ENCODE data around the gene ATN1. TPM values are rescaled to one million over a fixed set of nuclear protein-coding genes. Genes with fewer than 3 reads are reported as not detected.

Gene ATN1, protein sequence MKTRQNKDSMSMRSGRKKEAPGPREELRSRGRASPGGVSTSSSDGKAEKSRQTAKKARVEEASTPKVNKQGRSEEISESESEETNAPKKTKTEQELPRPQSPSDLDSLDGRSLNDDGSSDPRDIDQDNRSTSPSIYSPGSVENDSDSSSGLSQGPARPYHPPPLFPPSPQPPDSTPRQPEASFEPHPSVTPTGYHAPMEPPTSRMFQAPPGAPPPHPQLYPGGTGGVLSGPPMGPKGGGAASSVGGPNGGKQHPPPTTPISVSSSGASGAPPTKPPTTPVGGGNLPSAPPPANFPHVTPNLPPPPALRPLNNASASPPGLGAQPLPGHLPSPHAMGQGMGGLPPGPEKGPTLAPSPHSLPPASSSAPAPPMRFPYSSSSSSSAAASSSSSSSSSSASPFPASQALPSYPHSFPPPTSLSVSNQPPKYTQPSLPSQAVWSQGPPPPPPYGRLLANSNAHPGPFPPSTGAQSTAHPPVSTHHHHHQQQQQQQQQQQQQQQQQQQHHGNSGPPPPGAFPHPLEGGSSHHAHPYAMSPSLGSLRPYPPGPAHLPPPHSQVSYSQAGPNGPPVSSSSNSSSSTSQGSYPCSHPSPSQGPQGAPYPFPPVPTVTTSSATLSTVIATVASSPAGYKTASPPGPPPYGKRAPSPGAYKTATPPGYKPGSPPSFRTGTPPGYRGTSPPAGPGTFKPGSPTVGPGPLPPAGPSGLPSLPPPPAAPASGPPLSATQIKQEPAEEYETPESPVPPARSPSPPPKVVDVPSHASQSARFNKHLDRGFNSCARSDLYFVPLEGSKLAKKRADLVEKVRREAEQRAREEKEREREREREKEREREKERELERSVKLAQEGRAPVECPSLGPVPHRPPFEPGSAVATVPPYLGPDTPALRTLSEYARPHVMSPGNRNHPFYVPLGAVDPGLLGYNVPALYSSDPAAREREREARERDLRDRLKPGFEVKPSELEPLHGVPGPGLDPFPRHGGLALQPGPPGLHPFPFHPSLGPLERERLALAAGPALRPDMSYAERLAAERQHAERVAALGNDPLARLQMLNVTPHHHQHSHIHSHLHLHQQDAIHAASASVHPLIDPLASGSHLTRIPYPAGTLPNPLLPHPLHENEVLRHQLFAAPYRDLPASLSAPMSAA (N-terminal part only)
- total RNA-seq (2022; extraction: Qiagen RNA extraction; ENCODE audit: low read depth), result 54.4 to 77.3 TPM (median 73.9 TPM) in 5 replicates

DNA sequence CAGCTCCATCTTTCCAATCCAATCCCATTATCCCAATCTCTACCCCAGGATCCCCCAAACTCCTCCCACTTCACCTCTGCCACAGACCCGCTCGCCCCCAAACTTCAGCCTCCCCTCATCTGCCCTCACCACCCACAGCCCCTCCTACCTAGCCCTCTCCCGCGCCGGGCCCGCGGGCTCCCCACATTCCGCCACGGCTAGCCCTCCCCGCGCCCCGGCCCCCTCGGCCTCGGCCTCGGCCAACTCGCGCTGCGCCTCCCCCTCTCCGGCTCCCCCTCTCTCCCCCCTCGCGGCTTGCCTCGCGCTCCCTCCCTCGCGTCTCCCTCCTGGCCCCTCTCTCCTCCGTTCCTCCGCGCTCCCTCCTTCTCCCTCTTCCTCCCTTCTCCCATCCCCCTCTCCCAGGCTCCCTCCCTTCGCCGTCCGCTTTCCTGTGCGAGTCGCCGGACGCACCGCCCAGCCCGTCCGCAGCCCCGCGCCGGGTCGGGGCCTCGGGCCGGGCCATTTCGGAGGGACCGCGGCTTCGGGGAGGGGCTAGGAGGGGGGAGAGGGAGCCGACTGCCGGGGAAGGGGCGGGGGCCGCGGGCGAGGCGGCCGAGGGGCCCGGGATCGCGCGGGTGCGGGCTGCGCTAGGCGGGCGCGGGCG lies at the start of gene ATN1:
ATN1 (plus strand) TSS at position 581 of the 643 bp plus-strand sequence. CDS start 6,043 bp downstream, outside the sequence.

DNA sequence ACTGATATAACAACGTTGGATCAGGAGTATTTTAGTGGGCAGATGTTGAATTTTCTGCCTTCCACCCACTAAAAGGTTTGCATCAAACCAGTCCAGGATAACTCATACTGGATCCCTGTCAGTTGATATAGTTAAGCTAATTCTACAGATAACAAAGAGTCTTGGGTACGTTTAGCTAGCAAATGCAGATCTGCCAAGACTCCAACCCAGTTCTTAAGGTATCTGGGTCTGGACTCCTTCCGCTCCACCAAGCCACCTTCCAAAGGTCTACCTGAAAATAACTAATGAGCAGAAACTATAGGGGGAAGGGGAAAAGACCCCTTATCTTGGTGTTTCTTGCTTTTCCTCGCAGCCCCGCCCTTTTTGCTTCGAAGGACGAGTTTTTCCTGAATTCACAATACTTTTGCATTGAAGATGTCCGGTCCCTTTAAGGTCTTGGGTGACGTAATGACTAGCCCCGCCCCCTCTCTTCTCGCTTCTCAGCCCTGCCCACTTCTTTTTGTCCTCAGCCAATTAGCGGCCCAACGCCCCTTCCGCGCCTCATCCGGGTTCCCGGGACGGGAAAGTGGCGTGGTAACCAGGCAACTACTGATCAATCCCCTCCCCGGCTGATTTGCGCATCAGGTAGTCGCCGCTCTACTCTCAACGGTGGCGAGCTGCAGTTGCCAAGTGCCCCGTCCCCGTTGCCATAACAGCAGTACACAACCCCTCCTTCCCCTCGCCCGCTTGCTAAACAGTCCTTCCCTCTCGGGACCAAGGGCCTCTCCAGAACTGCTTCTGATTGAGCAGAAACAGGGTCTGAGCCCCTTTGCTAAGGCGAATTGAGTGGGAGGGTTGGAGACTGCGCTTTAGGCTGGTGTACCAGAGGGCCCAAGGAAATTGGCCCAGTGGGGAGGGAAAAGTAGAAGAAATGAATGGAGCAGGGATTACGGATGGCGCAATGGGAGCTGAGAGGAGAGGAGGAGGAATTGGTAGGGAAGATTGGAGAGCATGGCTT lies 23.2 kb upstream of the ATN1 start, which contains the start of gene LRRC23:
LRRC23 (plus strand) TSS at position 543 of the 997 bp plus-strand sequence. CDS start 812 bp downstream, outside the sequence.

DNA sequence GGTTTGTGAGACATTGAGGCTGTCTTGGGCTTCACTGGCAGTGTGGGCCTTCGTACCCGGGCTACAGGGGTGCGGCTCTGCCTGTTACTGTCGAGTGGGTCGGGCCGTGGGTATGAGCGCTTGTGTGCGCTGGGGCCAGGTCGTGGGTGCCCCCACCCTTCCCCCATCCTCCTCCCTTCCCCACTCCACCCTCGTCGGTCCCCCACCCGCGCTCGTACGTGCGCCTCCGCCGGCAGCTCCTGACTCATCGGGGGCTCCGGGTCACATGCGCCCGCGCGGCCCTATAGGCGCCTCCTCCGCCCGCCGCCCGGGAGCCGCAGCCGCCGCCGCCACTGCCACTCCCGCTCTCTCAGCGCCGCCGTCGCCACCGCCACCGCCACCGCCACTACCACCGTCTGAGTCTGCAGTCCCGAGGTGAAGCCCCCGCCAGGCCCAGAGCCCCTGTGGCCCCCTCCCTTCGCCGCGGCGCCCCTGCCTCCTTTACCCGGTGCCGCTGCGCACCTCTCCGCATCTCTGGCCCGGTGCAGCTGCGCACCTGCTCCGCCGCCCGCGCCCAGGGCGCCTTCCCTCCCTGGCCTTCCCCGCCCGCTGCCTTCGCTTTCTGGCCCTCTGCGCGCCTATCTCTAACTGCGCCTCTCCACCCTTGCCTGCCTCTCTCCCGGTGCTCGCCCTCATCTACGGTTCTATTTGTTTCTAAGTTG lies 13.4 kb upstream of the ATN1 start, which contains the start of gene ENO2:
ENO2 (plus strand) TSS at position 335 of the 701 bp plus-strand sequence. CDS start 1,253 bp downstream, outside the sequence.

DNA sequence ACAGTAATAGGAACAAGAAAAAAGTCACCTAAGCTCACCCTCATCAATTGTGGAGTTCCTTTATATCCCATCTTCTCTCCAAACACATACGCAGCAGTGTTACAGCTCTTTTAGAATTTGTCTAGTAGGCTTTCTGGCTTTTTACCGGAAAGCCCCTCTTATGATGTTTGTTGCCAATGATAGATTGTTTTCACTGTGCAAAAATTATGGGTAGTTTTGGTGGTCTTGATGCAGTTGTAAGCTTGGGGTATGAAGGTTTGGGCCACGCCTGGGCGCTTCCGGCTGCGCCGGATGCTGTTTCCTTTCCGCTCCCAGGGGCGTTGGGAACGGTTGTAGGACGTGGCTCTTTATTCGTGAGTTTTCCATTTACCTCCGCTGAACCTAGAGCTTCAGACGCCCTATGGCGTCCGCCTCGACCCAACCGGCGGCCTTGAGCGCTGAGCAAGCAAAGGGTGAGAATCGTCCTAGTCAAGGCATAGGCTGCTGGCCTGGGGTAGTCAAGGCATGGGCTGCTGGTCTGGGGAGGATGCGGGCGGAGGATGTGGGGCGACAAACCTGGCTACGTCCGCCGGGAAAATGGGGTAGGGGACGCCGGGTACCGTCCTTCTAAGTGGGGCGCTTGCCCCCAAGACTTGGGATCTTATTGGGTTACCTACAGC lies 16.1 kb downstream of the ATN1 start, which contains the start of the genes C12orf57 and RNU7-1:
C12orf57 (plus strand) TSS at position 301 of the 659 bp plus-strand sequence; CDS start at position 401, 100 bp downstream.
RNU7-1 (plus strand) TSS at position 95 of the 659 bp plus-strand sequence.

DNA sequence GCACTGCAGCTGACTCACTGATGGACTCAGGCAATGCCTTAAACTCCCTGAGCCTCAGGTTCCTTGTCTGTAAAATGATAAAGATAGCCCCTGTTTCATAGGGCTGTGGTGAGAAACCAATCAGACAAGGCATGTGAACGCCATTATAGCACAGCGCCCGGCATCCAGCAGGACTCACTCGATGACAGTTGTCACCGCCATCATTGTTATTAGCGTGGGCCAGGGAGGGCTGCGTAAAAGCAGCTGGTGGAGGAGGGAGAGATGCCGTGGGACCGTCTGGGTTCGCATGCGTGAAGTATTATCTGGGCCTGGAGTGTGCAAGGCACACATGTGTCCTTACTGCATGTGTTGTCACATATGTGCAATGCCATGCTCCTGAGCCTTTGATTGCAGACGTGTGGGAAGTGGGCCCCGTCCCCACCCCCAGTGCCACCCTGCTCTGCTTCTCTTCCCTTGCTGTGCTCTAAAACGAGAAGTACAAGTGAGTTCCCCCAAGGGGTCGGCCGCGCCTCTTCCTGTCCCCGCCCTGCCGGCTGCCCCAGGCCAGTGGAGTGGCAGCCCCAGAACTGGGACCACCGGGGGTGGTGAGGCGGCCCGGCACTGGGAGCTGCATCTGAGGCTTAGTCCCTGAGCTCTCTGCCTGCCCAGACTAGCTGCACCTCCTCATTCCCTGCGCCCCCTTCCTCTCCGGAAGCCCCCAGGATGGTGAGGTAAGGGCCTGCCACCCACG lies 23.2 kb downstream of the ATN1 start, which contains the start of gene PTPN6:
PTPN6 (plus strand) TSS at position 546 of the 730 bp plus-strand sequence; CDS start at position 703, 157 bp downstream.

Other genes with a start within 250 kb of the ATN1 start
- 50.8 to 60.2 TPM (median 56.8 TPM) in 5 replicates for gene ZNF384, start 238.6 kb upstream of the ATN1 start, total RNA-seq (2022; extraction: Qiagen RNA extraction; ENCODE audit: low read depth)
- 0.95 to 1.5 TPM (median 0.97 TPM) in 5 replicates for gene PIANP, start 227.1 kb upstream of the ATN1 start, total RNA-seq (2022; extraction: Qiagen RNA extraction; ENCODE audit: low read depth)
- gene COPS7A, start 203.9 kb upstream of the ATN1 start, total RNA-seq (2022; extraction: Qiagen RNA extraction; ENCODE audit: low read depth), result 48.9 to 55.9 TPM (median 52.8 TPM) in 5 replicates
- gene MLF2, start 174.8 kb upstream of the ATN1 start, total RNA-seq (2022; extraction: Qiagen RNA extraction; ENCODE audit: low read depth), result 261 to 319 TPM (median 311 TPM) in 5 replicates
- 593 to 907 TPM (median 774 TPM) in 5 replicates for gene PTMS, start 161.6 kb upstream of the ATN1 start, total RNA-seq (2022; extraction: Qiagen RNA extraction; ENCODE audit: low read depth)
- gene LAG3, start 155.4 kb upstream of the ATN1 start, total RNA-seq (2022; extraction: Qiagen RNA extraction; ENCODE audit: low read depth), result 0.94 to 2.1 TPM (median 1.5 TPM) in 5 replicates
- not detected in 5 replicates for gene CD4, start 138.4 kb upstream of the ATN1 start, total RNA-seq (2022; extraction: Qiagen RNA extraction; ENCODE audit: low read depth)
- 0.27 to 1.1 TPM (median 0.61 TPM) in 5 replicates for gene GPR162, start 106.1 kb upstream of the ATN1 start, total RNA-seq (2022; extraction: Qiagen RNA extraction; ENCODE audit: low read depth)
- 19.6 to 28.9 TPM (median 27.4 TPM) in 5 replicates for gene P3H3, start 99.6 kb upstream of the ATN1 start, total RNA-seq (2022; extraction: Qiagen RNA extraction; ENCODE audit: low read depth)
- 0.96 to 1.9 TPM (median 1.8 TPM) in 5 replicates for gene GNB3, start 87.0 kb upstream of the ATN1 start, total RNA-seq (2022; extraction: Qiagen RNA extraction; ENCODE audit: low read depth)
- 70.8 to 86.2 TPM (median 80.8 TPM) in 5 replicates for gene CDCA3, start 76.7 kb upstream of the ATN1 start, total RNA-seq (2022; extraction: Qiagen RNA extraction; ENCODE audit: low read depth)
- 69.7 to 80.0 TPM (median 72.6 TPM) in 5 replicates for gene USP5, start 75.8 kb upstream of the ATN1 start, total RNA-seq (2022; extraction: Qiagen RNA extraction; ENCODE audit: low read depth)
- 1,472 to 1,683 TPM (median 1,669 TPM) in 5 replicates for gene TPI1, start 60.4 kb upstream of the ATN1 start, total RNA-seq (2022; extraction: Qiagen RNA extraction; ENCODE audit: low read depth)
- gene SPSB2, start 54.7 kb upstream of the ATN1 start, total RNA-seq (2022; extraction: Qiagen RNA extraction; ENCODE audit: low read depth), result 30.1 to 40.4 TPM (median 37.5 TPM) in 5 replicates
- 16.6 to 18.7 TPM (median 17.2 TPM) in 5 replicates for gene LRRC23, start 23.1 kb upstream of the ATN1 start, total RNA-seq (2022; extraction: Qiagen RNA extraction; ENCODE audit: low read depth)
- gene ENO2, start 13.4 kb upstream of the ATN1 start, total RNA-seq (2022; extraction: Qiagen RNA extraction; ENCODE audit: low read depth), result 38.6 to 40.3 TPM (median 40.0 TPM) in 5 replicates
- gene RNU7-1, start 15.9 kb downstream of the ATN1 start, total RNA-seq (2022; extraction: Qiagen RNA extraction; ENCODE audit: low read depth), result not detected in 5 replicates
- 300 to 340 TPM (median 314 TPM) in 5 replicates for gene C12orf57, start 16.1 kb downstream of the ATN1 start, total RNA-seq (2022; extraction: Qiagen RNA extraction; ENCODE audit: low read depth)
- 8.6 to 14.0 TPM (median 11.0 TPM) in 5 replicates for gene PTPN6, start 23.4 kb downstream of the ATN1 start, total RNA-seq (2022; extraction: Qiagen RNA extraction; ENCODE audit: low read depth)
- 324 to 339 TPM (median 332 TPM) in 5 replicates for gene PHB2, start 42.7 kb downstream of the ATN1 start, total RNA-seq (2022; extraction: Qiagen RNA extraction; ENCODE audit: low read depth)
- gene EMG1, start 43.0 kb downstream of the ATN1 start, total RNA-seq (2022; extraction: Qiagen RNA extraction; ENCODE audit: low read depth), result 63.3 to 71.8 TPM (median 66.5 TPM) in 5 replicates
- gene LPCAT3, start 90.5 kb downstream of the ATN1 start, total RNA-seq (2022; extraction: Qiagen RNA extraction; ENCODE audit: low read depth), result 26.3 to 31.4 TPM (median 27.6 TPM) in 5 replicates
- gene C1S, start 132.8 kb downstream of the ATN1 start, total RNA-seq (2022; extraction: Qiagen RNA extraction; ENCODE audit: low read depth), result 39.5 to 62.4 TPM (median 44.8 TPM) in 5 replicates
- gene C1R, start 164.5 kb downstream of the ATN1 start, total RNA-seq (2022; extraction: Qiagen RNA extraction; ENCODE audit: low read depth), result 27.8 to 41.1 TPM (median 29.9 TPM) in 5 replicates
- gene C1RL, start 181.3 kb downstream of the ATN1 start, total RNA-seq (2022; extraction: Qiagen RNA extraction; ENCODE audit: low read depth), result 11.4 to 14.2 TPM (median 12.8 TPM) in 5 replicates
- gene RBP5, start 200.9 kb downstream of the ATN1 start, total RNA-seq (2022; extraction: Qiagen RNA extraction; ENCODE audit: low read depth), result not detected in 5 replicates
- gene CLSTN3, start 202.4 kb downstream of the ATN1 start, total RNA-seq (2022; extraction: Qiagen RNA extraction; ENCODE audit: low read depth), result 13.6 to 18.3 TPM (median 16.0 TPM) in 5 replicates